SHP77 (cell line): ENCODE results near the gene PRRX2.
A peak's percentile ranks its signal among the peaks of the same experiment; 100 is the strongest.

Experiments used
- DNase-seq, 2 experiments: peaks; one replicate each; lab custom pipeline; 2025; lab: John Stamatoyannopoulos, UW

The PRRX2 gene

GRCh38 chr9:129709438-129710168 is 44.2 kb downstream of the PRRX2 start:
- no peak for DNase-seq

- DNase-seq, result no peak
Observed at GRCh38 chr9:129710169-129710453, 44.7 kb downstream of the PRRX2 start.

DNA sequence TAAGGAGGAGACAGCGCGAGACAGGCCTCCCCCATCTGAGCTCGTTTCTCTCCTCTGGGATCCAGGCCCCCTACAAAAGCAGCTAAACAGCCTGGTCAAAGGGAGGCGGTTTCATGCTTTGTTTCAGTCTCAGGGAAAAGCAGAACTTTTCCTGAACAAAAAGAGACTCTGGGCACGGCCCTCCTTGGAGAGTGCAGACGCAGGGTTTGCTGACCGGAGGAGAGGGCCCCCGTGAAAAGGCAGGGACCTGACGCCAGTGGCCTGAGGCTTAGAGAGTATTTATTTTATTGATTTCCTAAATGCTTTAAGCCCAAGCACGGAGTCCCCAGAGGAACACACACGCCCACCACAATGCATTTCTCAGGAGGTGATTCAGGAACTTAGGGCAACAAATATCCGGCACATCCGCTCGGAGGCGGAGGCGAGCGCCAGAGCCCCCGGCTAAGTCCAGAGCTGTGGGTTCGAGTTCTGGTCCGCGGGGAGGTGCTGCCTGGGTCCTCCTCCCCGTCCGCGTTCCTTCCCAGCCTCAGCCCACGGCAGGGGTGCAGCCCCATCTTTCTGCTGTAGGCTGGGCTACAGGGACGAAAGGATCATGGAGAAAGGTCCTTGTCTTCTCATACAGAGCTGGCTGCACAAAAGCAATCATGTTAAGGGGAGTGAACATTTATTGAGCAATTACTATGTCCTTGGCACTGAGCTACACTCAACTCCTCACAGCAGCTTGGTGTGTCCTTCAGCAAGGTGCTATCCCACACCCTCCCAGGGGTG is 47.4 kb downstream of the PRRX2 start:
- DNase-seq, result no peak

DNA sequence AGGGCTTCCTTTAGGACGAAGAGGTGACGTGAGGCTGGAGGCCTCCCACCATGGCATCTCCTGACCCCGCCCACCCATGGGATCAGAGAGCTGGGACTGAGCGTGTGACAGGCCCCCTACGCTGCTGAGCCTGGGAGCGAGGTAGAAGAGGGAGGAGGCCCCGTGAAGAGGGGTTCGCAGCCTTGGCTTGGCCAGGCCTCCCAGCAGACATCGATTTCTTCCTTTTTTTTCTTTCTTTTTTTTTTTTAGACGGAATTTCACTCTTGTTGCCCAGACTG is 47.9 kb downstream of the PRRX2 start:
- no peak for DNase-seq

DNA sequence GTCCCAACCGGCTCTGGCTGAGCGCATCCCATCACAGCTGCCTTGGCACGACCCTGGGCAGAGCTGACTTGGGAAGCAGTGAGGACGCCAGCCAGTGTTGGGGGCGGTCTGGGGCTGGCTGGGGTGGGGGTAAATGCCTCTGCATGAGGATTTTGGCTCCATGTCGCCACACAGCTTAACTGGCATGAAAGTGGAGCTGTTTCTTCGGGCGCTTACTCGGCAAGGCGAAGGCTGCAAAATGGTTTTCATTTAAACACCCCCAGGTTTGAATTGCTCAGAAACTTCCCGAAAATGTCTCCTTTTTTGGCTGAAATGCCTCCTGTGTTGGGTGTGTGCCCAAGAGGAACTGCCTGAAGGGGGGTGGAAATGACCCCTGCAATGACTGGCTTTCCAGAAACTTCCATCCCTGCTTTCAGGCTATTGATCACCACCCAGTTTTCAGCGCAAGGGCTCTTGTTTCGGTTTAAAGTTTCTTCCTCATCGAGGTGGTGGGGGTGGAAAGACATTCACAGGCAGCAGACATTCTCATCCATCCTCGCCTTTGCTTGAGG is 49.1 kb downstream of the PRRX2 start:
- DNase-seq, result no peak

DNA sequence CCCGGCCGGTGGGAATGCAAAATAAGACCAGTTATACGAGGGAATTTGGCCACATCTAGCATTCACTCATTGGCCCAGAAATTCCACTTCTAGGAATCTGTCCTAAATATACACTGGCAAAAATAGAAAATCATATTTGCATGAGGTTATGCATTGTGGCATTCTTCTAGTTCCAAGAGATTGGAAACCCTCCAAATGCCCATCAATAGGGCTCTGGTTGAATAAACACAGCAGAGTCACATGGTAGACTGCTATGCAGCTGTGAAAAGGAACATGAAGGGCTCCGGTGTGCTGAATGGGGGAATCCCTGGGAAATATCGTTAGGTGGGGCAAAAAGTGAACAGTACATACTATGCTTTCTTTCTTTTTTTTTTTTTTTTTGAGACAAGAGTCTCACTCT is 50.6 kb downstream of the PRRX2 start:
- DNase-seq, result no peak

DNA sequence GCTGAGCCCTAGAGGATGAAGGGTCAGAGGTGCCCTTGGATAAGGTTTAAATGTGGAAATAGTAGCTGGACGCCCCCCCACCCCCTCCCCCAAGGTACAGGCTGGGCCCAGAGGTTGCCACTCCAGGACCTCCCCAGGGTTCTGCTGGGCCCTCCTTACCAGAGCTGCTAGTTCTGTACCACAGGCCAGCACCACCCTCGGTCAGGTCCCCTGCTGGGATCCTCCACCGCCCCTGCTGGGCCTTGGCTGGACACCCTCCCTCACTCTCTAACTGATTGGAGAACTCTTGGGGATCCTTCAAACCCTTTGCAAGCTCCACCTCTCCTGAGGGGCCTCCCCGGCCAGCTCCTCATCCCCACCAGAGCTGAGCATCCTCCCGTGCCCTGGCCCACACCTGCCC is 52.5 kb downstream of the PRRX2 start:
- DNase-seq, result no peak

GRCh38 chr9:129718647-129719046 is 53.2 kb downstream of the PRRX2 start:
- DNase-seq, result no peak

GRCh38 chr9:129719135-129719534 is 53.7 kb downstream of the PRRX2 start:
- DNase-seq, result no peak

- peak in 1 of 2 experiments; percentile 13 for DNase-seq
Observed at GRCh38 chr9:129720181-129720864, 54.9 kb downstream of the PRRX2 start.

DNA sequence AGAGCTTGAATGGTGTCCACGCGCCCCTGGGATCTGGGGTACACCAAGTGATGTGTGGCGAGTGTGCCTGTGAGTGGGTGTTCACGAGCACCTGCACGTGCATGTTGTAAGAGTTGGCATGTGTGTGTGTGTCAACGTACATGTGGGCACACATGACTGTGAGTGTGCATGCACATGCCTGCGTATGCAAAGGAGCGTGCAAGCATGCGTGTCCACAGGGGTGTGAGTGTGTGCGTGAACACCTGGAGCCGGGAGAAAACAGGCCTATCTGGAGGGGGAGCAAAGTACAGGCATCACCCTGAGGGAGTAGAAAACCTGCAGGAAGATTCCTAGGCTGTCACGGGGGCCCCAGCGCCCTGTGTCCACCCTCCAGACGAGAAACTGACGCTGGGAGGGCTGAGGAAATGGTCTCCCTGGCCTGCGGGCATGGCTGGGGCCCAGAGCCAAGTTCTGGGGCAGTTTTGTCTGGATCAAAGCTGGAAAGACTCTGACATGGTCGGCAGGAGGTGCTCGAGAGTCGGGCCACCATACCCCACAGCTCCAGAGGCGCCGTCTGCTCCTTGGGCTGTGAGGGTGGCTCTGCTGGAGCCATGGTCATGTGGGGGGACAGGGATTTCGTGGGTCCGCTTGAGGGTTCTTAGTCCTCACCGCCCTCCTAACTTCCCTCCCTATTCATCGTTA is 55.6 kb downstream of the PRRX2 start:
- no peak for DNase-seq

DNA sequence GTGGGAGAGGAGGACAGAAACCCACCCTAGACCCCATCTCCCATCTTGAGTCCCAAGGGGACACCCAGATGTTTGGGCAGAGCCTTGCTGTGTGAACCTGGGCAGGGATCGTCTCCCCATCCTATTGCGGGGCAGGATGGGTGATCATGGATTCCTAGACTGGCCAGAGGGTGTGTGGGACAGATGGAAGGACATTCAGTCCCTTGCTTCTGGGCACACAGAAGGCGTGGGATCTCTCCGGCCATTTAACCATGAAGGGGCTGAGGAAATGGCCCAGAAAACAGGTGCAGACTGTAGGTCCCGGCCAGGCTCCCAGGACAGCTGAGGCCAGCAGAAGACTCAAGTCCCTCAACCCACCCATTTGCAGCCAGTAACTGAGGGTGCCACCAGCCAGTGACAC is 57.5 kb downstream of the PRRX2 start:
- no peak for DNase-seq

- no peak for DNase-seq
Observed at GRCh38 chr9:129724456-129725190, 59.2 kb downstream of the PRRX2 start.

DNA sequence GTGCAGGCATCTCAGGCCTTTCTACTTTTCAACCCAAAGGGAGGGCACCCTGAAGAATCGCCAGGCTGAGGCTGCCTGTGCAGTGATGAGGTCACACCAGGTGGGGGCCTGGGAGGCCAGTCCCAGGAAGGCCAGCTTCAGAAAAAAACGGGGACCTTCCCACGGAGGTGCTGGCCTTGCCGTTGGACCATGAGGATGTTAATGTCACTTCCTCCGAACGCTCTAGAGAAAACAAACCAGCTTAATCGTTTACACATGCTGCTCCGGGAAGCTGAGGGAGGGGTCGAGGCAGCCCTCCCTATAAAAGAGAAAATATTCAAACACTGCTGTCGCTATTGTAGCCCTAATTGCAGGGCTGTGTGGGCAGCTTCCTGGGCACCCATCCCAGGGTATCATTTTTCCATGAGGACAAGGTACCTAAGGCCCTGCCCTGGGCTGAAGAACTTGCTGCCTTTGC is 60.4 kb downstream of the PRRX2 start:
- DNase-seq, result no peak

DNA sequence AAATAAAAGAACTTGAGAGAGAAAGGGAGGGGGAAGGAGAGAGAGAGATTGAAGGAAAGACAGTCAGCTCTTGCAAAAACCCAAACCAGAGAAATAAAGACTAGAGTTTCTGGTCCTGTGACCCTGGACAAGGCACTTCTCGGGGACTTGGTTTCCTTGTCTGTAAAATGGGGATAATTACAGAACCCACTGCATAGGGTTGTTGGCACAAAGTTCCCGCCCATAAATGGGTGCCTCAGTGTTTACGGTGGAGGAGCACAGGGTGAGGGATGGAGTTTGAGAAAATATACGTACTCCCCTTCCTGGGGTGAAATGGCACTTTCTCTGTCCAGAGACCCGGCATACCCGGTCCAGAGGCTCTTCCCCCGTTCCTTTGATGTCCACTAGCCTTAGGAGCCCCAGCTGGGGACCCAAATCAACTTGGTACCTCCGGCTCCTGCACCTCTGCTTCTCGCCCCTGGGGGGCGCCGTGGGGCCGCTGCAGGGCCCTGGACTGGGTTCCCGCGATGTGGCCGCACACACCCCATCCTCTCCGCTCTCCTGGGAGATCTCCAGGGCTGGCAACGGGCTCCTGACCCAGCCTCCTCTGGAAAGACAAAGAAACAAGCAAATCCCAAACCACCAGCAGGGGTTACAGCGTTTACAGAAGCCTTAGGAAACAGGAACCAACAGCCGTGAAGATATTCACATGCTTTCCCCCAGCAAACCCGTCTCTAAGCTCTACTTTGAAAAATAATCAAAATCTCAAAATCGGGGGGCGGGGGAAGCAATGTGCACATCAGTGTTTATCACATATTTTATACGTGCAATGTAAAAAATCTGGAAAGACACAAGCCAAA is 61.1 kb downstream of the PRRX2 start:
- DNase-seq, result peak; percentile 74 to 78

- no peak for DNase-seq
Observed at GRCh38 chr9:129728744-129729143, 63.3 kb downstream of the PRRX2 start.

GRCh38 chr9:129731477-129732085 is 66.1 kb downstream of the PRRX2 start:
- DNase-seq, result no peak

DNA sequence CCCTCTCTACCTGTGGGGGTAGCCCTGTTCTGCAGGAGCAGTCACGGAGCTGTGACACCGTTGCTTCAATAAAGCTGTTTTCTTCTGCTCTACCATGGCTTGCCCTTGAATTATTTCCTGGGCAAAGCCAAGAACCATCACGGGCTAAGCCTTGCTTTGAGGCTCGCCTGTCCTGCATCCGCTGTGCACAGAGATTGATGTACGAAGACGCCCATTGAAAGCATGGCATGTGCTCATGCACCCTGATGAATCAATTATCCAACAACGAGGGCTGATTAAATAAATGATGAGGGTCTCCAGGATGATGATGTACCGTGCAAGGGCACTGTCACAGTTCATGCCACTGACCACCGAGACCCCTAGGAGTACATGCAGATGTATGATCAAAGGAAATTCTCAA is 66.7 kb downstream of the PRRX2 start:
- no peak for DNase-seq

DNA sequence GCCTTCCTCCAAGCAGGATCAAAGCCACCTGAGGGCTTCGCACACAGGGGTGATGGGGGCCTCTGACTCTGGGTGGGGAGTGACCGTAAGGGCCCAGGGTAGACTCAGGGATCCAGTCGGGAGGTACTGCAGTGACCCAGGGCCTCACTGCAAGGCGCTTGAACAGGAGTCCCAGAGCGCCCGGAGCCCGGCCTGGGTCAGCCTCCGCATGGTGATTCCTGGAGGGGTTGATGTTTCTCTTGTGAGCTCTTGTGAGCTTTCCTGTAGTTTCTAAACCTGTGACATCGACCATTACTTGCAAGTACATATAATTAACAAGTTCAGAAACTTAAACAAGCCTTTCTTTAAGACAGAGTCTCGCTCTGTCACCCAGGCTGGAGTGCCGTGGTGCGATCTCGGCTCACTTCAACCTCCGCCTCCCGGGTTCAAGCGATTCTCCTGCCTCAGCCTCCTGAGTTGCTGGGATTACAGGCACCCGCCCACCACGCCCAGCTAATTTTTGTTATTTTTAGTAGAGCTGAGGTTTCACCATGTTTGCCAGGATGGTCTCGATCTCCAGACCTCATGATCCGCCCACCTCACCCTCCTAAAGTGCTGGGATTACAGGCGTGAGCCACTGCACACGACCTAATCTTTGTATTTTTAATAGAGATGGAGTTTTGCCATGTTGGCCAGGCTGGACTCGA is 67.6 kb downstream of the PRRX2 start:
- no peak for DNase-seq

- no peak for DNase-seq
Observed at GRCh38 chr9:129733632-129733953, 68.1 kb downstream of the PRRX2 start.
